ENCODE data around the gene XG.

DNA sequence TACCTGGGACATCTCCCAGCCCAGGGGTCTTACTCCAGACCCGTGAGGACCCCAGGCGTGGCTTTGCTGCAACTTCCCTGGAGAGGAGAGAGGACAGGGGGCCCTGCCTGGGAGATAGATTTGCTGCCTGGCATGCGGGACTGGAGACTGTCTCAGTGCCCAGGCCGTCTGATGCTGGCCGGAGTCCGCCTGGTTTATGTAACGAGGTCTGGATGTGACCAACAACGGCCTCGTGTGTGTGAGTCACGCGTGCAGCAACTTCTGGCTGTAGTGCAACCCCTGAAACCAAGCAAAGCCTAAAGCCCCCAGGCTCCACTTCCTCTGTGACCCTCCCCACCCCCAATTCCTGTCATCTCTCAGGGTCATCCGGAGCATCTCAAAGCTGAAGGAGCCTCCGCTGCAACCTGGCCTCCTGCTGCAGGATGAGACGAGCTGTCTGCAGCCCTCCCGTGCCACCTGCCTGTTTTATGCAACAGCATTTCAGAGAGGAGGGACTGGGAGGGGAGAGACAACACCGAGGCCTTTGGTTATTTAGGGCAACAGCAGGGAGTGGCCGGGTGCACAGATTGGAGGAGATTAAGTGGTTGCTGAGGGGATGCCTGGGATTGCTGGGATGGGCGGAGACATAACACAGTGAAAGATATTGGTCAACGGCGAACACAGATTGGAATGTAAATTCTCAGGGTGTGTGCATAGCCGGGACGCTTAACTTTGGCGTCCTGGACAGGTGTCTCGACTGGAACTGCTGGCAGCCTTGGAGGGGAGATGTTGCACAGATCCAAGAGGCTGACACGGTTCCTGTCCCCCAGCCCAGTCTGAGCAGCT lies 16.0 kb downstream of the XG start:
- TF ChIP-seq, protein P1, sequence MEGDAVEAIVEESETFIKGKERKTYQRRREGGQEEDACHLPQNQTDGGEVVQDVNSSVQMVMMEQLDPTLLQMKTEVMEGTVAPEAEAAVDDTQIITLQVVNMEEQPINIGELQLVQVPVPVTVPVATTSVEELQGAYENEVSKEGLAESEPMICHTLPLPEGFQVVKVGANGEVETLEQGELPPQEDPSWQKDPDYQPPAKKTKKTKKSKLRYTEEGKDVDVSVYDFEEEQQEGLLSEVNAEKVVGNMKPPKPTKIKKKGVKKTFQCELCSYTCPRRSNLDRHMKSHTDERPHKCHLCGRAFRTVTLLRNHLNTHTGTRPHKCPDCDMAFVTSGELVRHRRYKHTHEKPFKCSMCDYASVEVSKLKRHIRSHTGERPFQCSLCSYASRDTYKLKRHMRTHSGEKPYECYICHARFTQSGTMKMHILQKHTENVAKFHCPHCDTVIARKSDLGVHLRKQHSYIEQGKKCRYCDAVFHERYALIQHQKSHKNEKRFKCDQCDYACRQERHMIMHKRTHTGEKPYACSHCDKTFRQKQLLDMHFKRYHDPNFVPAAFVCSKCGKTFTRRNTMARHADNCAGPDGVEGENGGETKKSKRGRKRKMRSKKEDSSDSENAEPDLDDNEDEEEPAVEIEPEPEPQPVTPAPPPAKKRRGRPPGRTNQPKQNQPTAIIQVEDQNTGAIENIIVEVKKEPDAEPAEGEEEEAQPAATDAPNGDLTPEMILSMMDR (IDR thresholded peaks at IDR 0.05; ENCODE audit: low read length) = no peak
- TF ChIP-seq EZH2 (optimal IDR thresholded peaks at IDR 0.05; ENCODE audit: low read depth, low read length) = no peak
